ENCODE data around the gene PNLIPRP3.

The PNLIPRP3 gene

DNA sequence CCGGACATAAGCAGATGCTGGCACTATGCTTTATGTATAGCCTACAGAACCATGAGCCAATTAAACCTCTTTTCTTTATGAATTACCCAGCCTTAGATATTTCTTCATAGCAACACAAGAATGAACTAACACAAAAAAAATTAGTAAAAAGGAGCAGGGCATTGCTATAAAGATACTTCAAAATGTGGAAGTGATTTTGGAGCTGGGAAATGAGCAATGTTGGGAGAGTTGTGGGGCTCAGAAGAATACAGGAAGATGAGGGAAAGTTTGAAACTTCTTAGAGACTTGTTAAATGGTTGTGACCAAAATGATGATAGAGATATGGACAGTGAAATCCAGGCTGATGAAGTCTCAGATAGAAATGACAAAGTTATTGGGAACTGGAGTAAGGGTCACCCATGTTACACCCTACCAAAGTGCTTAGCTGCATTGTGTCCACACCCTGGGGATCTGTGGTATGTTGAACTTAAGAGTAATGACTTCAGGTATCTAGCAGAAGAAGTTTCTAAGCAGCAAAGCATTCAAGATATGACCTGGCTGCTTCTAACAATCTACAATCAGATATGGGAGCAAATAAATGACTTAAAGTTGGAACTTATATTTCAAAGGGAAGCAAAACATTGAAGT lies 24.2 kb downstream of the PNLIPRP3 start (continued):
- no peak for TF ChIP-seq ZSCAN16 (tag by site-specific recombination; IDR thresholded peaks at IDR 0.05)
- TF ChIP-seq ZNF239 (tag by site-specific recombination; IDR thresholded peaks at IDR 0.05) = no peak
- TF ChIP-seq ZNF571 (tag by site-specific recombination; IDR thresholded peaks at IDR 0.05) = no peak
- TF ChIP-seq ZNF423 (tag by site-specific recombination; IDR thresholded peaks at IDR 0.05) = no peak
- no peak for TF ChIP-seq OSR2 (tag by site-specific recombination; IDR thresholded peaks at IDR 0.05)
- no peak for TF ChIP-seq ZIC2 (tag by site-specific recombination; IDR thresholded peaks at IDR 0.05)
- TF ChIP-seq KLF9 (tag by site-specific recombination; IDR thresholded peaks at IDR 0.05; ENCODE audit: low read depth) = no peak
- TF ChIP-seq, protein P1, sequence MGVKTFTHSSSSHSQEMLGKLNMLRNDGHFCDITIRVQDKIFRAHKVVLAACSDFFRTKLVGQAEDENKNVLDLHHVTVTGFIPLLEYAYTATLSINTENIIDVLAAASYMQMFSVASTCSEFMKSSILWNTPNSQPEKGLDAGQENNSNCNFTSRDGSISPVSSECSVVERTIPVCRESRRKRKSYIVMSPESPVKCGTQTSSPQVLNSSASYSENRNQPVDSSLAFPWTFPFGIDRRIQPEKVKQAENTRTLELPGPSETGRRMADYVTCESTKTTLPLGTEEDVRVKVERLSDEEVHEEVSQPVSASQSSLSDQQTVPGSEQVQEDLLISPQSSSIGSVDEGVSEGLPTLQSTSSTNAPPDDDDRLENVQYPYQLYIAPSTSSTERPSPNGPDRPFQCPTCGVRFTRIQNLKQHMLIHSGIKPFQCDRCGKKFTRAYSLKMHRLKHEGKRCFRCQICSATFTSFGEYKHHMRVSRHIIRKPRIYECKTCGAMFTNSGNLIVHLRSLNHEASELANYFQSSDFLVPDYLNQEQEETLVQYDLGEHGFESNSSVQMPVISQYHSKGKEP (tag by site-specific recombination; IDR thresholded peaks at IDR 0.05) = no peak
- TF ChIP-seq BCL11A (tag by site-specific recombination; IDR thresholded peaks at IDR 0.05; ENCODE audit: low read depth) = no peak
- no peak for TF ChIP-seq ZNF792 (tag by site-specific recombination; IDR thresholded peaks at IDR 0.05)

DNA sequence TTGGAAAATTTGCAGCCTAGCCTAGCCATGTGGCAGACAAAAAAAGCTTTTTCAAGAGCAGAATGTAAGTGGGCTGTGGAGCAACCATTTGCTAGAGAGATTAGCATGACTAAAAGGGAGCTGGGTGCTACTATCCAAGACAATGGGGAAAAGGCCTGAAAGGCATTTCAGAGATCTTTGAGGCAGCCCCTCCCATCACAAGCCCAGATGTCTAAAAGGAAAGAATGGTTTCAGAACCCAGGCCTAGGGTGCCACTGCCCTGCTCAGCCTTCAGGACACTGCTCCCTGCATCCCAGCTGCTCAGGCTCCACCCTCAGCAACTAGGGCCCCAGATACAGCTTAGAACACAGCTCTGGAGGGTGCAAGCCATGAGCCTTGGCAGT lies 24.7 kb downstream of the PNLIPRP3 start:
- Histone ChIP-seq H3K4me3 (ENCODE audit: low read depth, low read length) (no peak overlapping the region), H3K27ac (ENCODE audit: extremely low read depth, low read depth, low read length) (no peak overlapping the region), H3K4me1 (ENCODE audit: control insufficient read depth, insufficient read depth, low read length) (no peaks in the 10 kb centered on the region), H3K9me3 (ENCODE audit: control insufficient read depth, insufficient read depth, low read depth, low read length) (no peaks in the 10 kb centered on the region), H3K36me3 (ENCODE audit: control insufficient read depth in 2 of 2, insufficient read depth in 1 of 2, low read length in 2 of 2) (no peaks in the 10 kb centered on the region)
- ChIA-PET POLR2A (no interaction called here), CTCF (interaction anchor here (0.6 kb wide), 2 partner anchors 724 to 979 kb away, joined by 3 read pairs; no protein-coding TSS in a partner anchor)
- TF ChIP-seq, protein P2, sequence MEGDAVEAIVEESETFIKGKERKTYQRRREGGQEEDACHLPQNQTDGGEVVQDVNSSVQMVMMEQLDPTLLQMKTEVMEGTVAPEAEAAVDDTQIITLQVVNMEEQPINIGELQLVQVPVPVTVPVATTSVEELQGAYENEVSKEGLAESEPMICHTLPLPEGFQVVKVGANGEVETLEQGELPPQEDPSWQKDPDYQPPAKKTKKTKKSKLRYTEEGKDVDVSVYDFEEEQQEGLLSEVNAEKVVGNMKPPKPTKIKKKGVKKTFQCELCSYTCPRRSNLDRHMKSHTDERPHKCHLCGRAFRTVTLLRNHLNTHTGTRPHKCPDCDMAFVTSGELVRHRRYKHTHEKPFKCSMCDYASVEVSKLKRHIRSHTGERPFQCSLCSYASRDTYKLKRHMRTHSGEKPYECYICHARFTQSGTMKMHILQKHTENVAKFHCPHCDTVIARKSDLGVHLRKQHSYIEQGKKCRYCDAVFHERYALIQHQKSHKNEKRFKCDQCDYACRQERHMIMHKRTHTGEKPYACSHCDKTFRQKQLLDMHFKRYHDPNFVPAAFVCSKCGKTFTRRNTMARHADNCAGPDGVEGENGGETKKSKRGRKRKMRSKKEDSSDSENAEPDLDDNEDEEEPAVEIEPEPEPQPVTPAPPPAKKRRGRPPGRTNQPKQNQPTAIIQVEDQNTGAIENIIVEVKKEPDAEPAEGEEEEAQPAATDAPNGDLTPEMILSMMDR (tag by site-specific recombination; IDR thresholded peaks at IDR 0.05) = no peak
- TF ChIP-seq, protein P3, sequence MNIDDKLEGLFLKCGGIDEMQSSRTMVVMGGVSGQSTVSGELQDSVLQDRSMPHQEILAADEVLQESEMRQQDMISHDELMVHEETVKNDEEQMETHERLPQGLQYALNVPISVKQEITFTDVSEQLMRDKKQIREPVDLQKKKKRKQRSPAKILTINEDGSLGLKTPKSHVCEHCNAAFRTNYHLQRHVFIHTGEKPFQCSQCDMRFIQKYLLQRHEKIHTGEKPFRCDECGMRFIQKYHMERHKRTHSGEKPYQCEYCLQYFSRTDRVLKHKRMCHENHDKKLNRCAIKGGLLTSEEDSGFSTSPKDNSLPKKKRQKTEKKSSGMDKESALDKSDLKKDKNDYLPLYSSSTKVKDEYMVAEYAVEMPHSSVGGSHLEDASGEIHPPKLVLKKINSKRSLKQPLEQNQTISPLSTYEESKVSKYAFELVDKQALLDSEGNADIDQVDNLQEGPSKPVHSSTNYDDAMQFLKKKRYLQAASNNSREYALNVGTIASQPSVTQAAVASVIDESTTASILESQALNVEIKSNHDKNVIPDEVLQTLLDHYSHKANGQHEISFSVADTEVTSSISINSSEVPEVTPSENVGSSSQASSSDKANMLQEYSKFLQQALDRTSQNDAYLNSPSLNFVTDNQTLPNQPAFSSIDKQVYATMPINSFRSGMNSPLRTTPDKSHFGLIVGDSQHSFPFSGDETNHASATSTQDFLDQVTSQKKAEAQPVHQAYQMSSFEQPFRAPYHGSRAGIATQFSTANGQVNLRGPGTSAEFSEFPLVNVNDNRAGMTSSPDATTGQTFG (tag by site-specific recombination; IDR thresholded peaks at IDR 0.05; ENCODE audit: borderline replicate concordance) = no peak
- no peak for TF ChIP-seq ZNF629 (tag by site-specific recombination; IDR thresholded peaks at IDR 0.05)
- TF ChIP-seq, protein P4, sequence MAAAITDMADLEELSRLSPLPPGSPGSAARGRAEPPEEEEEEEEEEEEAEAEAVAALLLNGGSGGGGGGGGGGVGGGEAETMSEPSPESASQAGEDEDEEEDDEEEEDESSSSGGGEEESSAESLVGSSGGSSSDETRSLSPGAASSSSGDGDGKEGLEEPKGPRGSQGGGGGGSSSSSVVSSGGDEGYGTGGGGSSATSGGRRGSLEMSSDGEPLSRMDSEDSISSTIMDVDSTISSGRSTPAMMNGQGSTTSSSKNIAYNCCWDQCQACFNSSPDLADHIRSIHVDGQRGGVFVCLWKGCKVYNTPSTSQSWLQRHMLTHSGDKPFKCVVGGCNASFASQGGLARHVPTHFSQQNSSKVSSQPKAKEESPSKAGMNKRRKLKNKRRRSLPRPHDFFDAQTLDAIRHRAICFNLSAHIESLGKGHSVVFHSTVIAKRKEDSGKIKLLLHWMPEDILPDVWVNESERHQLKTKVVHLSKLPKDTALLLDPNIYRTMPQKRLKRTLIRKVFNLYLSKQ (tag by site-specific recombination; IDR thresholded peaks at IDR 0.05; ENCODE audit: borderline replicate concordance) = no peak
- TF ChIP-seq SALL2 (tag by site-specific recombination; IDR thresholded peaks at IDR 0.05; ENCODE audit: borderline replicate concordance) = no peak
- no peak for TF ChIP-seq ZNF610 (tag by site-specific recombination; IDR thresholded peaks at IDR 0.05; ENCODE audit: borderline replicate concordance)

DNA sequence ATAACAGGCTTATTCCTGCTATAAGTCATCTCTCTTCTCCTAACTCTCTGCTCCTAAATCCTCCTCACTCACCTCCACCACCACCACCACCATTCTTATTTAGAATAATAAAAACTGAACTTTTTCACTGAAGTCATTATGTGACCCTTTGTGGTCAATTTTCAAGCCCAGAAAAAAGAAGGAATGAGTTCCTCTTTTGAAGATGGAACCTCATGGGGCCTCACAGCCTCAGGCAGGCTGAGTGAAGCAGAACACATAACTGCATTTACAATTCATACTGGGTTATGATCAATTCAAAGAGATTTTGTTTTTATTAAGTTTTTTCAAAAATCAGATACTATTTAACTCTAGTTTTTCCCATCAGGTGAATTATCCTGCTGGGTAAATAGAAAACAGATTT lies 29.8 kb downstream of the PNLIPRP3 start:
- Histone ChIP-seq H3K4me1 (ENCODE audit: control insufficient read depth, insufficient read depth, low read length) (no peaks in the 10 kb centered on the region), H3K9me3 (ENCODE audit: control insufficient read depth, insufficient read depth, low read depth, low read length) (no peaks in the 10 kb centered on the region), H3K4me3 (ENCODE audit: low read depth, low read length) (no peak overlapping the region), H3K27ac (ENCODE audit: extremely low read depth, low read depth, low read length) (no peak overlapping the region), H3K36me3 (ENCODE audit: control insufficient read depth in 2 of 2, insufficient read depth in 1 of 2, low read length in 2 of 2) (no peaks in the 10 kb centered on the region)
- CTCF ChIA-PET = interaction anchor here (1.4 kb wide), 1 partner anchor 13 kb away, joined by 7 read pairs; no protein-coding TSS in a partner anchor
- POLR2A ChIA-PET = no interaction called here
- TF ChIP-seq ZNF248 (tag by site-specific recombination; IDR thresholded peaks at IDR 0.05) = no peak
- TF ChIP-seq REPIN1 (tag by site-specific recombination; IDR thresholded peaks at IDR 0.05; ENCODE audit: low read depth) = no peak
- TF ChIP-seq ZNF146 (tag by site-specific recombination; IDR thresholded peaks at IDR 0.05) = no peak
- TF ChIP-seq ZNF660 (tag by site-specific recombination; IDR thresholded peaks at IDR 0.05) = no peak
- no peak for TF ChIP-seq KLF1 (tag by site-specific recombination; IDR thresholded peaks at IDR 0.05)
- TF ChIP-seq, protein P5, sequence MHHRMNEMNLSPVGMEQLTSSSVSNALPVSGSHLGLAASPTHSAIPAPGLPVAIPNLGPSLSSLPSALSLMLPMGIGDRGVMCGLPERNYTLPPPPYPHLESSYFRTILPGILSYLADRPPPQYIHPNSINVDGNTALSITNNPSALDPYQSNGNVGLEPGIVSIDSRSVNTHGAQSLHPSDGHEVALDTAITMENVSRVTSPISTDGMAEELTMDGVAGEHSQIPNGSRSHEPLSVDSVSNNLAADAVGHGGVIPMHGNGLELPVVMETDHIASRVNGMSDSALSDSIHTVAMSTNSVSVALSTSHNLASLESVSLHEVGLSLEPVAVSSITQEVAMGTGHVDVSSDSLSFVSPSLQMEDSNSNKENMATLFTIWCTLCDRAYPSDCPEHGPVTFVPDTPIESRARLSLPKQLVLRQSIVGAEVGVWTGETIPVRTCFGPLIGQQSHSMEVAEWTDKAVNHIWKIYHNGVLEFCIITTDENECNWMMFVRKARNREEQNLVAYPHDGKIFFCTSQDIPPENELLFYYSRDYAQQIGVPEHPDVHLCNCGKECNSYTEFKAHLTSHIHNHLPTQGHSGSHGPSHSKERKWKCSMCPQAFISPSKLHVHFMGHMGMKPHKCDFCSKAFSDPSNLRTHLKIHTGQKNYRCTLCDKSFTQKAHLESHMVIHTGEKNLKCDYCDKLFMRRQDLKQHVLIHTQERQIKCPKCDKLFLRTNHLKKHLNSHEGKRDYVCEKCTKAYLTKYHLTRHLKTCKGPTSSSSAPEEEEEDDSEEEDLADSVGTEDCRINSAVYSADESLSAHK (tag by site-specific recombination; IDR thresholded peaks at IDR 0.05) = no peak
- no peak for TF ChIP-seq ZNF529 (tag by site-specific recombination; IDR thresholded peaks at IDR 0.05; ENCODE audit: insufficient replicate concordance)
- no peak for TF ChIP-seq ZSCAN30 (tag by site-specific recombination; IDR thresholded peaks at IDR 0.05)
